GM13977 (cell line): ENCODE measurements around the gene RICTOR.

ENCODE experiments used
- DNase-seq: peaks from one replicate; pipeline ENCODE4 v3.0.0; 2012; ENCODE audit warnings: low spot score
- CTCF ChIP-seq: IDR thresholded peaks from 2 replicates; pipeline ENCODE4 v1.5.1; 2012; ENCODE audit warnings: mild to moderate bottlenecking, control low read depth; ENCODE audit not compliant: insufficient read depth; ENCODE audit errors: extremely low read depth, missing control alignments
- in situ Hi-C: fragments of 300-500 bp; cut with MboI; formaldehyde crosslinking; loops from one replicate; pipeline ENCODE4 v1.12.0; 2022; ENCODE audit warnings: low sequenced_read_pairs, low pct_unique_long_range_greater_than_20kb, mixed read lengths, inconsistent platforms; ENCODE audit not compliant: unreplicated experiment

RICTOR gene

GRCh38 chr5:38953426-38954012 is 120.7 kb downstream of the RICTOR start:
- in situ Hi-C loops: no loop called here
- no peak for TF ChIP-seq CTCF
- DNase-seq: no peak

GRCh38 chr5:38948501-38948900 is 125.7 kb downstream of the RICTOR start:
- TF ChIP-seq CTCF: no peak
- no peak for DNase-seq

GRCh38 chr5:38944282-38944681 is 129.9 kb downstream of the RICTOR start:
- no peak for TF ChIP-seq CTCF
- in situ Hi-C loops: no loop called here
- DNase-seq: no peak

More at GRCh38 chr5:38948501-38948900, 125.7 kb downstream of the RICTOR start:
- in situ Hi-C loops: no loop called here

- in situ Hi-C loops: no loop called here
- no peak for DNase-seq
- no peak for TF ChIP-seq CTCF
These were observed 132.3 kb downstream of the RICTOR start for GRCh38 chr5:38941912-38942311.

GRCh38 chr5:38940230-38940858 is 133.9 kb downstream of the RICTOR start:
- in situ Hi-C loops: no loop called here
- no peak for DNase-seq
- no peak for TF ChIP-seq CTCF

- DNase-seq: no peak
- TF ChIP-seq CTCF: no peak
- in situ Hi-C loops: no loop called here
These were observed 135.2 kb downstream of the RICTOR start for GRCh38 chr5:38938973-38939372.
